GM19395 (cell line): ENCODE results near the gene RFX3.

Experiments used
- ATAC-seq: cut with Tn5 transposase; IDR thresholded peaks from one replicate; pipeline ENCODE4 v1.9.1; 2021; ENCODE audit warnings: mild to moderate bottlenecking, moderate library complexity; ENCODE audit not compliant: unreplicated experiment

RFX3 gene

GRCh38 chr9:3525836-3526164, at the start of gene RFX3:
Gene RFX3, minus strand, starts transcription at chr9:3526001. Its CDS starts 130,413 bp downstream, at chr9:3395588.
- peak; percentile 42 for ATAC-seq

- no peak for ATAC-seq
Measured at GRCh38 chr9:3571500-3571899, 45.7 kb upstream of the RFX3 start.

- no peak for ATAC-seq
Measured at GRCh38 chr9:3569529-3569928, 43.7 kb upstream of the RFX3 start.

- ATAC-seq = no peak
Measured at GRCh38 chr9:3567988-3568387, 42.2 kb upstream of the RFX3 start.

GRCh38 chr9:3553076-3553765, 27.4 kb upstream of the RFX3 start:
- no peak for ATAC-seq

GRCh38 chr9:3549225-3549624, 23.4 kb upstream of the RFX3 start:
- ATAC-seq = no peak

GRCh38 chr9:3548648-3549047, 22.8 kb upstream of the RFX3 start:
- ATAC-seq = no peak

- ATAC-seq = no peak
Measured at GRCh38 chr9:3541206-3541605, 15.4 kb upstream of the RFX3 start.

GRCh38 chr9:3534614-3535404, 9.0 kb upstream of the RFX3 start:
- no peak for ATAC-seq

GRCh38 chr9:3532158-3532557, 6.4 kb upstream of the RFX3 start:
- no peak for ATAC-seq

- peak; percentile 12 for ATAC-seq
Measured at GRCh38 chr9:3528451-3528850, 2.6 kb upstream of the RFX3 start.

- no peak for ATAC-seq
Measured at GRCh38 chr9:3526997-3527940, 1.5 kb upstream of the RFX3 start.

- peak; percentile 66 for ATAC-seq
Measured at GRCh38 chr9:3526165-3526996, 580 bp upstream of the RFX3 start.

GRCh38 chr9:3525096-3525835, 535 bp downstream of the RFX3 start:
- ATAC-seq = no peak

GRCh38 chr9:3521966-3522365, 3.8 kb downstream of the RFX3 start:
- no peak for ATAC-seq

GRCh38 chr9:3520564-3520963, 5.2 kb downstream of the RFX3 start:
- ATAC-seq = no peak

GRCh38 chr9:3517377-3518048, 8.3 kb downstream of the RFX3 start:
- no peak for ATAC-seq

GRCh38 chr9:3516667-3517330, 9.0 kb downstream of the RFX3 start:
- ATAC-seq = no peak

- no peak for ATAC-seq
Measured at GRCh38 chr9:3515405-3515804, 10.4 kb downstream of the RFX3 start.
